K562 (cell line): ENCODE data around the gene NOL4L. TPM values are rescaled to one million over a fixed set of nuclear protein-coding genes. Genes with fewer than 3 reads are reported as not detected.

ENCODE experiments used
- CBFA2T3 ChIP-seq: fragments of 450-650 bp; IDR thresholded peaks from 2 replicates; pipeline ENCODE4 v1.6.1; 2017
- CC2D1A ChIP-seq: fragments of 450-650 bp; IDR thresholded peaks from 2 replicates; pipeline ENCODE4 v1.6.1; 2017; ENCODE audit warnings: mild to moderate bottlenecking
- DMBX1 ChIP-seq: fragments of 250-450 bp; sonication (Bioruptor Pico); IDR thresholded peaks from 2 replicates; pipeline ENCODE4 v1.8.0; 2022; ENCODE audit warnings: inconsistent platforms, mild to moderate bottlenecking, moderate library complexity, borderline replicate concordance
- E2F6 ChIP-seq, 2 experiments: IDR thresholded peaks; 2 replicates each; pipeline ENCODE4 v1.6.1; 2011; ENCODE audit warnings: borderline replicate concordance in 1 of 2, control low read depth in 1 of 2, low read depth in 1 of 2, low read length in 1 of 2, mild to moderate bottlenecking in 1 of 2, mixed read lengths in 1 of 2, moderate library complexity in 1 of 2; ENCODE audit not compliant: insufficient read depth in 1 of 2, insufficient read length in 1 of 2, poor library complexity in 1 of 2, severe bottlenecking in 1 of 2; ENCODE audit errors: extremely low read depth in 1 of 2
- ELF1 ChIP-seq: fragments of 200-800 bp; sonication (Bioruptor generic); IDR thresholded peaks from 2 replicates; pipeline ENCODE4 v1.6.1; 2016; ENCODE audit warnings: missing genetic modification characterization, missing compliant biosample characterization
- FOXK2 ChIP-seq, 2 experiments: fragments of 450-650 bp; IDR thresholded peaks in 1 of 2; conservative IDR thresholded peaks in 1 of 2; 2 replicates each; pipeline ENCODE4 v1.6.1; 2016; ENCODE audit warnings: low read depth in 2 of 2, mild to moderate bottlenecking in 1 of 2
- IFI16 ChIP-seq: fragments of 250-450 bp; sonication (Bioruptor Pico); IDR thresholded peaks from 2 replicates; pipeline ENCODE4 v2.1.2; 2022; ENCODE audit warnings: mild to moderate bottlenecking, inconsistent platforms
- MNT ChIP-seq, 2 experiments: fragments of 450-650 bp; conservative IDR thresholded peaks; 2 replicates each; pipeline ENCODE4 v1.6.1; 2017; ENCODE audit warnings: mild to moderate bottlenecking in 2 of 2, moderate library complexity in 2 of 2
- NFIC ChIP-seq: fragments of 450-650 bp; IDR thresholded peaks from 2 replicates; pipeline ENCODE4 v1.6.1; 2017; ENCODE audit warnings: mild to moderate bottlenecking, inconsistent platforms
- NR2C2 ChIP-seq, 2 experiments: fragments of 200-800 bp in 1 of 2; sonication (Bioruptor generic) in 1 of 2; sonication (generic) in 1 of 2; formaldehyde crosslinking in 1 of 2; IDR thresholded peaks; 2 replicates each; pipeline versions ENCODE4 v1.6.1 to v1.8.0; 2016 to 2022; ENCODE audit warnings: mild to moderate bottlenecking in 1 of 2, missing compliant biosample characterization in 1 of 2, missing genetic modification characterization in 1 of 2, missing genetic modification reagents in 1 of 2
- NRF1 ChIP-seq, 2 experiments: fragments of 450-650 bp; IDR thresholded peaks in 1 of 2; conservative IDR thresholded peaks in 1 of 2; 2 replicates each; pipeline ENCODE4 v1.6.1; 2014; ENCODE audit warnings: mild to moderate bottlenecking in 2 of 2
- POLR2G ChIP-seq: fragments of 200-400 bp; formaldehyde crosslinking; IDR thresholded peaks from 2 replicates; pipeline ENCODE4 v1.6.1; 2017; ENCODE audit warnings: low read depth, mild to moderate bottlenecking, antibody characterized with exemption, low read length, moderate library complexity
- PRDM10 ChIP-seq: fragments of 450-650 bp; IDR thresholded peaks from 2 replicates; pipeline ENCODE4 v1.6.1; 2018; ENCODE audit not compliant: partially characterized antibody
- SMAD1 ChIP-seq: fragments of 150-350 bp; IDR thresholded peaks from 2 replicates; pipeline ENCODE4 v1.6.1; 2014; ENCODE audit warnings: low read length, low read depth; ENCODE audit not compliant: partially characterized antibody
- SMAD4 ChIP-seq: fragments of 250-450 bp; sonication (Bioruptor Pico); conservative IDR thresholded peaks from 2 replicates; pipeline ENCODE4 v1.8.0; 2021; ENCODE audit warnings: inconsistent platforms, mild to moderate bottlenecking, moderate library complexity
- TBL1XR1 ChIP-seq, 2 experiments: IDR thresholded peaks; 2 replicates each; pipeline ENCODE4 v1.6.1; 2012; ENCODE audit warnings: improper control_type of control experiment in 2 of 2, low read length in 2 of 2, mild to moderate bottlenecking in 1 of 2
- ZBTB2 ChIP-seq: fragments of 450-650 bp; IDR thresholded peaks from 2 replicates; pipeline ENCODE4 v1.6.1; 2016; ENCODE audit warnings: antibody characterized with exemption
- ZNF316 ChIP-seq: fragments of 450-650 bp; IDR thresholded peaks from 2 replicates; pipeline ENCODE4 v1.6.1; 2016
- polyA plus RNA-seq, 8 experiments: library from polyadenylated mRNA; depleted of rRNA in 4 of 8; stranded (reverse) in 5 of 8; unstranded in 3 of 8; fragments of >200 nt; fragmentation: Nextera tagmentation in 2 of 8; fragmentation: Illumina TruSeq in 1 of 8; extraction: Ambion mirVana in 2 of 8; extraction: Trizol in 1 of 8; gene quantifications; 2 replicates each; pipeline versions ENCODE4 v1.2.1 to v1.2.3, GENCODE V29; 2011 to 2014; ENCODE audit warnings: inconsistent platforms in 1 of 8, missing spikeins in 1 of 8
- total RNA-seq, 7 experiments: library from RNA; depleted of rRNA in 6 of 7; stranded (reverse); fragments of >200 nt in 6 of 7; fragmentation: Illumina TruSeq in 2 of 7; extraction: Trizol in 2 of 7; gene quantifications; 2 replicates each; pipeline versions ENCODE4 v1.2.1 to v1.2.3, GENCODE V29; 2011 to 2021; ENCODE audit warnings: low replicate concordance in 1 of 7

NOL4L gene
- total and polyA plus RNA-seq, 9 of the 15 experiments (the other 6 are each of a cell fraction or from before 2014, with no cell fraction given) = 5.1 to 36.2 (median 13.6) TPM

- TF ChIP-seq PRDM10 = peak; percentile 22
- peak; percentile 73 for TF ChIP-seq SMAD4 (CRISPR knock-in tag)
- TF ChIP-seq ELF1 (tag) = peak; percentile 43; the same call in 1 of the 2 replicates
- peak; percentile 32 for TF ChIP-seq NFIC
- TF ChIP-seq ZBTB2 = peak; percentile 70; the same call in 1 of the 2 replicates
- TF ChIP-seq MNT (conservative IDR thresholded peaks at IDR 0.05) = peak in 1 of 2 experiments; percentile 54; a peak in 1 of 4 replicates
- TF ChIP-seq NR2C2 (CRISPR knock-in tag; IDR thresholded peaks at IDR 0.05) = no peak
- peak; percentile 81 for TF ChIP-seq NR2C2 (tag; IDR thresholded peaks at IDR 0.05)
- TF ChIP-seq NRF1 (conservative IDR thresholded peaks at IDR 0.05 in 1 of 2, IDR thresholded peaks at IDR 0.05 in 1 of 2) = peak; percentile 81 to 82
- TF ChIP-seq ZNF316 = peak; percentile 91
- peak; percentile 44; the same call in 1 of the 2 replicates for TF ChIP-seq DMBX1 (CRISPR knock-in tag)
- TF ChIP-seq TBL1XR1 (IDR thresholded peaks at IDR 0.05; ENCODE audit: low read length in 2 of 2) = 0 out of 4 replicates have a peak, but pooled peaks of 1 of the 2 experiments have one; percentile 38
- TF ChIP-seq POLR2G = peak; percentile 44; the same call in 1 of the 2 replicates
- 0 out of 4 replicates have a peak, but pooled peaks of 1 of the 2 experiments have one; percentile 24 for TF ChIP-seq FOXK2 (conservative IDR thresholded peaks at IDR 0.05 in 1 of 2, IDR thresholded peaks at IDR 0.05 in 1 of 2; ENCODE audit: low read depth in 2 of 2)
- no peak for TF ChIP-seq SMAD1
- TF ChIP-seq CC2D1A = no peak
- TF ChIP-seq IFI16 (CRISPR knock-in tag) = no peak
- peak in 1 of 2 experiments; percentile 47 for TF ChIP-seq E2F6 (IDR thresholded peaks at IDR 0.05; ENCODE audit: borderline replicate concordance in 1 of 2, extremely low read depth in 1 of 2, insufficient read depth in 1 of 2, insufficient read length in 1 of 2, low read depth in 1 of 2, low read length in 1 of 2, poor library complexity in 1 of 2, severe bottlenecking in 1 of 2)
- 0 out of 2 replicates have a peak, but pooled peaks have one; percentile 21 for TF ChIP-seq CBFA2T3
These were observed 14.5 kb downstream of the NOL4L start (continued) for GRCh38 chr20:32570401-32571190.
